GM03348 (cell line): ENCODE results near the gene ZDHHC14.
"Not testable (repeated sequence)": the region's sequence is repeated elsewhere in the genome, so short reads cannot be mapped to it uniquely, and the experiment has no call there.

Source experiments
- DNase-seq: peaks from one replicate; pipeline ENCODE4 v3.0.0; 2012; ENCODE audit warnings: low spot score

Gene ZDHHC14

GRCh38 chr6:157467339-157467738 is 86.3 kb downstream of the ZDHHC14 start:
- not testable (repeated sequence) for DNase-seq

- DNase-seq: no peak
Measured at GRCh38 chr6:157468054-157468453, 87.1 kb downstream of the ZDHHC14 start.

GRCh38 chr6:157468574-157468973 is 87.6 kb downstream of the ZDHHC14 start:
- DNase-seq: no peak

- no peak for DNase-seq
Measured at GRCh38 chr6:157469378-157469777, 88.4 kb downstream of the ZDHHC14 start.

GRCh38 chr6:157471077-157471686 is 90.2 kb downstream of the ZDHHC14 start:
- no peak for DNase-seq

GRCh38 chr6:157471895-157472686 is 91.1 kb downstream of the ZDHHC14 start:
- DNase-seq: no peak

- DNase-seq: no peak
Measured at GRCh38 chr6:157476797-157477196, 95.8 kb downstream of the ZDHHC14 start.

- no peak for DNase-seq
Measured at GRCh38 chr6:157478926-157479325, 97.9 kb downstream of the ZDHHC14 start.

GRCh38 chr6:157479464-157480303 is 98.7 kb downstream of the ZDHHC14 start:
- DNase-seq: no peak

GRCh38 chr6:157481189-157481864 is 100.3 kb downstream of the ZDHHC14 start:
- no peak for DNase-seq

- DNase-seq: no peak
Measured at GRCh38 chr6:157481865-157482249, 100.9 kb downstream of the ZDHHC14 start.

GRCh38 chr6:157483770-157484169 is 102.8 kb downstream of the ZDHHC14 start:
- no peak for DNase-seq

- DNase-seq: no peak
Measured at GRCh38 chr6:157484181-157484580, 103.2 kb downstream of the ZDHHC14 start.

- no peak for DNase-seq
Measured at GRCh38 chr6:157486572-157486971, 105.6 kb downstream of the ZDHHC14 start.

- DNase-seq: no peak
Measured at GRCh38 chr6:157487110-157487773, 106.3 kb downstream of the ZDHHC14 start.

- no peak for DNase-seq
Measured at GRCh38 chr6:157488058-157488457, 107.1 kb downstream of the ZDHHC14 start.

GRCh38 chr6:157488716-157489118 is 107.7 kb downstream of the ZDHHC14 start:
- no peak for DNase-seq

GRCh38 chr6:157490611-157491269 is 109.8 kb downstream of the ZDHHC14 start:
- no peak for DNase-seq

GRCh38 chr6:157491571-157492232 is 110.7 kb downstream of the ZDHHC14 start:
- DNase-seq: no peak

GRCh38 chr6:157492249-157492648 is 111.3 kb downstream of the ZDHHC14 start:
- DNase-seq: no peak

GRCh38 chr6:157492741-157493140 is 111.8 kb downstream of the ZDHHC14 start:
- DNase-seq: no peak
